ENCODE measurements around the gene DRC1.

DRC1 gene

DNA sequence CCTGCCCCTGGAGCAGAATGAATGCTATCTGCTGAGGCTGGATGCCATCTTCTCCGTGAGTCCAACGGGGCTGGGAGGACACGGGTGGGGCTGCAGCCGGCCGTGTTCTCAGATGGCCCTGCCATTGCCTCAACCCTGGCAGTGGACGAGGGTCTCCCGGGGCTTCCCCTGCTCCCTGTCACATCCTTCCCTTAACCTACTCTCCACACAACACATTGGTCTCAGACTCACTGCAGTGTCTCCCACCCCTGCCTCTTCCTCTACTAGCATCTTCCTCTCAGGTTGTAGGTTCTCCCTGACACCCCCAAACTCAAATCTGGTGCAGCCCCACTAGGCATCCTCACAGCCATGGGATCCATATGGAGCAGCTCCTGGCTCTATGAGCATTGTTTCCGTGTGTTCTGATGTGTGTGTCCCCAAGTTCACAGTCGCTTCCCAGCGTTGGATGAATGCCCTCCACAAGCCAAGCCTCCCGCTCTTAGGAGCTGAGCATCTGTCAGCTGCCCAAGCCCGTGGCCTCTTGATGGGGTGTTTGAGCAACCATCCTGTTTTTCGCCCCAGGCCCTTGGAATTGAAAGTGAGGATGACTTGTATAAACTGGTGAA is 48.4 kb downstream of the DRC1 start:
- DNase-seq (ENCODE audit: extremely low read depth, low read depth), result no peak
- TF ChIP-seq, protein P1, sequence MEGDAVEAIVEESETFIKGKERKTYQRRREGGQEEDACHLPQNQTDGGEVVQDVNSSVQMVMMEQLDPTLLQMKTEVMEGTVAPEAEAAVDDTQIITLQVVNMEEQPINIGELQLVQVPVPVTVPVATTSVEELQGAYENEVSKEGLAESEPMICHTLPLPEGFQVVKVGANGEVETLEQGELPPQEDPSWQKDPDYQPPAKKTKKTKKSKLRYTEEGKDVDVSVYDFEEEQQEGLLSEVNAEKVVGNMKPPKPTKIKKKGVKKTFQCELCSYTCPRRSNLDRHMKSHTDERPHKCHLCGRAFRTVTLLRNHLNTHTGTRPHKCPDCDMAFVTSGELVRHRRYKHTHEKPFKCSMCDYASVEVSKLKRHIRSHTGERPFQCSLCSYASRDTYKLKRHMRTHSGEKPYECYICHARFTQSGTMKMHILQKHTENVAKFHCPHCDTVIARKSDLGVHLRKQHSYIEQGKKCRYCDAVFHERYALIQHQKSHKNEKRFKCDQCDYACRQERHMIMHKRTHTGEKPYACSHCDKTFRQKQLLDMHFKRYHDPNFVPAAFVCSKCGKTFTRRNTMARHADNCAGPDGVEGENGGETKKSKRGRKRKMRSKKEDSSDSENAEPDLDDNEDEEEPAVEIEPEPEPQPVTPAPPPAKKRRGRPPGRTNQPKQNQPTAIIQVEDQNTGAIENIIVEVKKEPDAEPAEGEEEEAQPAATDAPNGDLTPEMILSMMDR (IDR thresholded peaks at IDR 0.05; ENCODE audit: low read depth, low read length, missing control alignments), result no peak

DNA sequence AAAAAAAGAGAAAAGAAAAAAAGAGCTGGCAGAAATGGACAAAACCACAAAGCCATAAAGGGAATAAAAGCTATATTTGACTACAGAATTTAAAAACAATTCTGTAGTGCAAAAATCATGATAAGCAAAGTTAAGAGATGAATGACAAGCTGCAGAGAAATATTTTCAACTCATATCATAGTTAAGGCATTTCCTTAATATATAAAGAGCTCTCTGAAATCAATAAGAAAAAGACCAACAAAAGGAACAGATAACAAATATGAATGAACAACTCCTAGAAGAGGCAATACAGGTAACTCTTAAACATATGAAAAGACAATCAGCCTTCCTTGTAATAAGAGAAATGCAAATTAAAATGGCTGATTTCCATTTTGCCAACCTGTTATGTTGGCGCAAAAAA is 50.0 kb downstream of the DRC1 start:
- TF ChIP-seq, protein P1 (IDR thresholded peaks at IDR 0.05; ENCODE audit: low read depth, low read length, missing control alignments), result no peak
- no peak overlapping the region for H3K4me3 ChIP-seq (replicated peaks; ENCODE audit: low read depth, low read length)
- DNase-seq (ENCODE audit: extremely low read depth, low read depth), result no peak

More for the DNA sequence above, 48.4 kb downstream of the DRC1 start:
- no peak overlapping the region for H3K4me3 ChIP-seq (replicated peaks; ENCODE audit: low read depth, low read length)

GRCh38 chr2:26453421-26454329 is 52.0 kb downstream of the DRC1 start:
- TF ChIP-seq, protein P1 (IDR thresholded peaks at IDR 0.05; ENCODE audit: low read depth, low read length, missing control alignments), result no peak
- no peak for DNase-seq (ENCODE audit: extremely low read depth, low read depth)

GRCh38 chr2:26454561-26455001 is 52.9 kb downstream of the DRC1 start:
- DNase-seq (ENCODE audit: extremely low read depth, low read depth), result no peak
- no peak overlapping the region for H3K4me3 ChIP-seq (replicated peaks; ENCODE audit: low read depth, low read length)

More at GRCh38 chr2:26453421-26454329, 52.0 kb downstream of the DRC1 start:
- H3K4me3 ChIP-seq (replicated peaks; ENCODE audit: low read depth, low read length), result no peak overlapping the region

DNA sequence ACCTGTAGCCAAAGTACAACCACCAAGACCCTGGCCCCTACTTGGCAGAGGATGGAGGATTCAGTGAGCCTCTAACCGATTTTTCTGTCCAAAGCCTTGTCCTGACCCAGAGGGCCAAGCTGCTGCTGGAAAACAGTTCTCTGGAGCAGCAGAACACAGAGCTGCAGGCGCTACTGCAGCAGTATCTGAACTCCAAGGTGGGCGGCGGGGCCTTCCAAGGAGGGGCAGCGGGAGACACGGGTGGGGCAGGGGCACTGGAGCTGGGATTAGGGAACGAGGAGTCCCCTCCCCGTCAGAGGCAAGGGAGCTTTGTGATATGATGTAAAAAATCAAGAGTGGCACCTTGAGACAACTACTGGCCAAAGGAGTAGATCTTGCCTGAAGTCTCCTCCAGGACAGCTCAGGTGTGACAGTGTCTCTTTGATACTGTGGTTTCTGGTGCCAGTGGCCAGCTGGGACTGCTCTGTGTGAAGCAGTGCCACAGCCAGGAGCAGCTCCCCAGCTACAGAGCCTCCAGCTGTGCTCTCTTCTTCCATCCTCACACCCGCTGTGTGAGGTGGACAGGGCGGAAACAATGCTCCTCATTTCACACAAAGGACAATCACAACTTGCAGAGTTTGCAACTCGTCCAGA is 53.4 kb downstream of the DRC1 start:
- no peak for DNase-seq (ENCODE audit: extremely low read depth, low read depth)
- no peak overlapping the region for H3K4me3 ChIP-seq (replicated peaks; ENCODE audit: low read depth, low read length)
- TF ChIP-seq, protein P1 (IDR thresholded peaks at IDR 0.05; ENCODE audit: low read depth, low read length, missing control alignments), result no peak

More at GRCh38 chr2:26454561-26455001, 52.9 kb downstream of the DRC1 start:
- TF ChIP-seq, protein P1 (IDR thresholded peaks at IDR 0.05; ENCODE audit: low read depth, low read length, missing control alignments), result no peak

GRCh38 chr2:26455670-26456439 is 54.1 kb downstream of the DRC1 start:
- no peak for DNase-seq (ENCODE audit: extremely low read depth, low read depth)
- TF ChIP-seq, protein P1 (IDR thresholded peaks at IDR 0.05; ENCODE audit: low read depth, low read length, missing control alignments), result no peak

More at GRCh38 chr2:26455670-26456439, 54.1 kb downstream of the DRC1 start:
- H3K4me3 ChIP-seq (replicated peaks; ENCODE audit: low read depth, low read length), result no peak overlapping the region

All from HFF-Myc (cell line).